Measurements from ENCODE around the gene RNU6-7.

Gene RNU6-7

DNA sequence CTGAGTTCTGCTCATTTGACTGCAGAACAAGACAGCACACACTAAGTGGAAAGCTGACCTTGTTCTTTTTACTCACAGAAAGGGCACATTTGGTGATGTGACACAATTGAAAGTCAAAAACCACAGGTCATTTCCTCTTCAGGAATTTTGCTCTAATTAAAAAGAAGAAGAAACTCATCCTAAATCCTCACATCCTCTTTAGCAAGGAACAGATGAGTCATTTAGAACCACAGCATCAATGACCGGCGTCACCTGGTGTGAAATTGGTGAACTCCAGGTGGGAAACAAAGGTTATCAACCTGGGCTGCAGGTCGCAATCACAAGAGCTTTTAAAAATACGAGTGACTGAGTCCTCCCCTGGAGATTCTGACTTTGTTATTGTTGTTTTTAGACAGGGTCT lies 4.1 kb downstream of the RNU6-7 start:
- TF ChIP-seq, protein P1, sequence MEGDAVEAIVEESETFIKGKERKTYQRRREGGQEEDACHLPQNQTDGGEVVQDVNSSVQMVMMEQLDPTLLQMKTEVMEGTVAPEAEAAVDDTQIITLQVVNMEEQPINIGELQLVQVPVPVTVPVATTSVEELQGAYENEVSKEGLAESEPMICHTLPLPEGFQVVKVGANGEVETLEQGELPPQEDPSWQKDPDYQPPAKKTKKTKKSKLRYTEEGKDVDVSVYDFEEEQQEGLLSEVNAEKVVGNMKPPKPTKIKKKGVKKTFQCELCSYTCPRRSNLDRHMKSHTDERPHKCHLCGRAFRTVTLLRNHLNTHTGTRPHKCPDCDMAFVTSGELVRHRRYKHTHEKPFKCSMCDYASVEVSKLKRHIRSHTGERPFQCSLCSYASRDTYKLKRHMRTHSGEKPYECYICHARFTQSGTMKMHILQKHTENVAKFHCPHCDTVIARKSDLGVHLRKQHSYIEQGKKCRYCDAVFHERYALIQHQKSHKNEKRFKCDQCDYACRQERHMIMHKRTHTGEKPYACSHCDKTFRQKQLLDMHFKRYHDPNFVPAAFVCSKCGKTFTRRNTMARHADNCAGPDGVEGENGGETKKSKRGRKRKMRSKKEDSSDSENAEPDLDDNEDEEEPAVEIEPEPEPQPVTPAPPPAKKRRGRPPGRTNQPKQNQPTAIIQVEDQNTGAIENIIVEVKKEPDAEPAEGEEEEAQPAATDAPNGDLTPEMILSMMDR (IDR thresholded peaks at IDR 0.05; ENCODE audit: low read depth, low read length, missing control alignments), result no peak
- H3K27me3 ChIP-seq (replicated peaks), result no peaks in the 10 kb centered on the region
- no peaks in the 10 kb centered on the region for H3K36me3 ChIP-seq (replicated peaks)
- DNase-seq, result no peak
- no peak overlapping the region for H3K27ac ChIP-seq
- H3K4me3 ChIP-seq (ENCODE audit: low read depth, low read length), result no peak overlapping the region
- in situ Hi-C loops (cut with HindIII; ENCODE audit: low pct_ligation_motif_present, low sequenced_read_pairs), result no loop called here

DNA sequence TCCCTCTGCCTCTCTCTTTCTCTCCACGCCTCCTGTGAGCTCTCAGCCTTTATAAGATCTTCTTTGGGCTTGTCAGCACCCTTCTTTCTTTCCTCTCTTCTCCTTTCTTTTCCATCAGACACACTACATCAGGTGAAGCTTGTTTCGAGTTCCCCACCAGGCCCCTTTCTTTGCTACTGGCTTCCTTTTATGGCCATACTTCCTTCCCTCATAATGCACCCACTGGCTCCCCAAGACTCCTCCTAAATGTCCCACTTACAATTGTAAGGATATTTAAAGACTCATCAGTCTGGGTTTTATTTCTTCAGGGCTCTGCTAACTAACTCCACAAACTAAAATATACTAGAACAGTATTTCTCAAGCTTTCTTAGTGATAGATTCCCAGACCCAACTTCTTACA lies 4.7 kb downstream of the RNU6-7 start:
- no peak overlapping the region for H3K27ac ChIP-seq
- H3K27me3 ChIP-seq (replicated peaks), result no peaks in the 10 kb centered on the region
- in situ Hi-C loops (cut with HindIII; ENCODE audit: low pct_ligation_motif_present, low sequenced_read_pairs), result no loop called here
- DNase-seq, result no peak
- TF ChIP-seq, protein P1 (IDR thresholded peaks at IDR 0.05; ENCODE audit: low read depth, low read length, missing control alignments), result no peak
- H3K4me3 ChIP-seq (ENCODE audit: low read depth, low read length), result no peak overlapping the region
- H3K36me3 ChIP-seq (replicated peaks), result no peaks in the 10 kb centered on the region

DNA sequence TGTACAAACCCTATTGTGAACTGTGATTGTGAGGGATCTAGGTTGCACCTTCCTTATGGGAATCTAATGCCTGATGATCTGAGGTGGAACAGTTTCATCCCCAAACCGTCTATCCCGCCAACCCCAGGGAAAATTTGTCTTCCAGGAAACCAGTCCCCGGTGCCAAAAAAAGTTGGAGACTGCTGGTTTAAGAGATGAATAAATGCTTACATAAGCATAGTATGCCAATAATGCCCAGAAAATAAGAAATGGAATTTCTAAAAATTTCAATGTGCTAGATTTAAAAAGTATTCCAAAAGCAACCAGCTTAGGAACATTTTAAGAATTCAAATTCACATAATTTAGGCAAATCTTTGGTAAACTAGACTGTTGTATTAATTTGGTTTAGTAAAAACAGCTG lies 6.6 kb downstream of the RNU6-7 start:
- DNase-seq, result no peak
- TF ChIP-seq, protein P1 (IDR thresholded peaks at IDR 0.05; ENCODE audit: low read depth, low read length, missing control alignments), result no peak
- Histone ChIP-seq H3K4me3 (ENCODE audit: low read depth, low read length) (no peak overlapping the region), H3K27me3 (replicated peaks) (no peaks in the 10 kb centered on the region), H3K36me3 (replicated peaks) (no peaks in the 10 kb centered on the region), H3K27ac (no peak overlapping the region)
- in situ Hi-C loops (cut with HindIII; ENCODE audit: low pct_ligation_motif_present, low sequenced_read_pairs), result no loop called here

DNA sequence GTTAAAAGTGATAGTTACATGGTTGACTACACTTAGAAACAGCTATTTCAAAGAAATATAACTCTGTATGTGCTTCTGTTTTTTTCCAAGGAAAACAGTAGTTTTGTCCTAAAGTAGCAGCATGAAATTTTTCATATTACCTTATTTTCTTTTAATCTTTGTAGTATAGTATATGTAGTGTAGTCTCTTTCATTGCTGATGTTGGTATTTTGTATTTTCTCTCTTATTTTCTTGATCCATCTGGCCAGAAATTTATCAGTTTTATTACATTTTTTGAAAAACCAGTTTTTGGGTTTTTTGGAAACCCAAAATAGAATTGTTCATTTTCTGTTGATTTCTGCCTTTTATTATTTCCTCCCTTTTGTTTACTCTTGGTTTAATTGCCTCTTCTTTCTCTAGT lies 7.6 kb downstream of the RNU6-7 start:
- Histone ChIP-seq H3K27me3 (replicated peaks) (no peaks in the 10 kb centered on the region), H3K27ac (no peak overlapping the region), H3K36me3 (replicated peaks) (no peaks in the 10 kb centered on the region), H3K4me3 (ENCODE audit: low read depth, low read length) (no peak overlapping the region)
- TF ChIP-seq, protein P1 (IDR thresholded peaks at IDR 0.05; ENCODE audit: low read depth, low read length, missing control alignments), result no peak
- in situ Hi-C loops (cut with HindIII; ENCODE audit: low pct_ligation_motif_present, low sequenced_read_pairs), result no loop called here
- DNase-seq, result no peak

DNA sequence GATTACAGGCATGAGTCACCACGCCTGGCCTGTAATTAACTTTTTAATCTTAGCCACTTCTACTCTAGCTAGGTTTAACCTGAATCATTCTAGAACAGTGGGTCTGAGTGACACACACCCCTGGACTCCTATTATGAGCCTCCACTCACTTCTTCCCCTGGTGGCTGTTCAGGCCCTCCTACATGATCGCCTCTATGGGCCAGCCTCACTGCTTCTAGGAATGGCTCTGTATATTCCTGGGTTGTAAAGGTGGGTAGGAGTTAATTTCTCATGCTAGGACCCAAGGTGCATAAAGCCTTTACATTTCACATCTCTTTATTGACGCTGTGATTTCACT lies 9.2 kb downstream of the RNU6-7 start:
- in situ Hi-C loops (cut with HindIII; ENCODE audit: low pct_ligation_motif_present, low sequenced_read_pairs), result no loop called here
- no peak for DNase-seq
- no peak overlapping the region for H3K4me3 ChIP-seq (ENCODE audit: low read depth, low read length)
- H3K27me3 ChIP-seq (replicated peaks), result no peaks in the 10 kb centered on the region
- no peak overlapping the region for H3K27ac ChIP-seq
- no peaks in the 10 kb centered on the region for H3K36me3 ChIP-seq (replicated peaks)
- TF ChIP-seq, protein P1 (IDR thresholded peaks at IDR 0.05; ENCODE audit: low read depth, low read length, missing control alignments), result peak; percentile 8

DNA sequence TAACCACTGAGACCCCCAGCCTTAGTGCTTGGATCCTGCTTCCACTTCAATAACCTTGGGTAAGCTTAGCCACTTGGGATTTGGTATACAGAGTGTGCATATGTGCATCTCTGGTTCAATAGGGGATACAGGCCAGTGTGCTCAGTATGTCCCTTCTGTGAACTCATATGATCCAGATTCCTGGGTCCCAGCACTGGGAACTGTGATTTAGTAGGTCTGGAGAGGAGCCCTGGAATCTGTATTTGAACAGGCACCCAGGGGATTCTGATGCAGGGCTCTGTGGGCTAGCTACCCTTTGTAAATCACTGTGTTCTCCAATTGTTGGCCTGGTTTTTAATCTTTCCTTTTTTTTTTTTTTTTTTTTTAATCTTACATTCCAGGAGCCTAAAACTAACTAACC lies 11.0 kb downstream of the RNU6-7 start:
- no peak for DNase-seq
- H3K27ac ChIP-seq, result no peak overlapping the region
- TF ChIP-seq, protein P1 (IDR thresholded peaks at IDR 0.05; ENCODE audit: low read depth, low read length, missing control alignments), result no peak
- in situ Hi-C loops (cut with HindIII; ENCODE audit: low pct_ligation_motif_present, low sequenced_read_pairs), result no loop called here
- no peaks in the 10 kb centered on the region for H3K27me3 ChIP-seq (replicated peaks)
- no peak overlapping the region for H3K4me3 ChIP-seq (ENCODE audit: low read depth, low read length)
- H3K36me3 ChIP-seq (replicated peaks), result no peaks in the 10 kb centered on the region

Measured in brain microvascular endothelial cell (primary cell).